22Rv1 (cell line): ENCODE results near the gene RIPPLY3.
"Not testable (repeated sequence)": the region's sequence is repeated elsewhere in the genome, so short reads cannot be mapped to it uniquely, and the experiment has no call there.

Source experiments
- H3K27ac ChIP-seq: fragments of 450-650 bp; 2 replicates; pipeline ENCODE4 v1.5.1; 2017
- CTCF ChIP-seq: fragments of 450-650 bp; IDR thresholded peaks from 2 replicates; pipeline ENCODE4 v1.5.1; 2017; ENCODE audit warnings: mild to moderate bottlenecking
- ZFX ChIP-seq: fragments of 450-650 bp; IDR thresholded peaks from 2 replicates; pipeline ENCODE4 v1.6.1; 2017; ENCODE audit warnings: antibody characterized with exemption, borderline replicate concordance

Gene RIPPLY3

GRCh38 chr21:37044643-37045042 is 38.1 kb downstream of the RIPPLY3 start:
- H3K27ac ChIP-seq: no peak overlapping the region
- TF ChIP-seq ZFX: no peak
- TF ChIP-seq CTCF: no peak

GRCh38 chr21:37045149-37045548 is 38.6 kb downstream of the RIPPLY3 start:
- H3K27ac ChIP-seq: no peak overlapping the region
- TF ChIP-seq CTCF: no peak
- no peak for TF ChIP-seq ZFX

- TF ChIP-seq CTCF: no peak
- TF ChIP-seq ZFX: no peak
Measured at GRCh38 chr21:37045556-37045955, 39.1 kb downstream of the RIPPLY3 start.

GRCh38 chr21:37047079-37047478 is 40.6 kb downstream of the RIPPLY3 start:
- no peak overlapping the region for H3K27ac ChIP-seq
- no peak for TF ChIP-seq CTCF
- no peak for TF ChIP-seq ZFX

More at GRCh38 chr21:37045556-37045955, 39.1 kb downstream of the RIPPLY3 start:
- H3K27ac ChIP-seq: no peak overlapping the region

GRCh38 chr21:37049741-37050140 is 43.2 kb downstream of the RIPPLY3 start:
- not testable (repeated sequence) for H3K27ac ChIP-seq

- H3K27ac ChIP-seq: no peak overlapping the region
- TF ChIP-seq CTCF (no peak), ZFX (no peak)
Measured at GRCh38 chr21:37055271-37055855, 48.9 kb downstream of the RIPPLY3 start.

- TF ChIP-seq CTCF (no peak), ZFX (no peak)
- H3K27ac ChIP-seq: no peak overlapping the region
Measured at GRCh38 chr21:37057614-37058013, 51.1 kb downstream of the RIPPLY3 start.

- no peak for TF ChIP-seq CTCF
- TF ChIP-seq ZFX: no peak
- no peak overlapping the region for H3K27ac ChIP-seq
Measured at GRCh38 chr21:37058261-37058660, 51.8 kb downstream of the RIPPLY3 start.
